ENCODE results near the gene FRMD4B.

FRMD4B gene

GRCh38 chr3:69321301-69322157 is 64.4 kb downstream of the FRMD4B start:
- DNase-seq: no peak

GRCh38 chr3:69320871-69321271 is 65.0 kb downstream of the FRMD4B start:
- DNase-seq: no peak

GRCh38 chr3:69319652-69320051 is 66.2 kb downstream of the FRMD4B start:
- no peak for DNase-seq

GRCh38 chr3:69318410-69318809 is 67.5 kb downstream of the FRMD4B start:
- no peak for DNase-seq

GRCh38 chr3:69313251-69313650 is 72.6 kb downstream of the FRMD4B start:
- DNase-seq: no peak

- DNase-seq: no peak
Observed at GRCh38 chr3:69309814-69310213, 76.1 kb downstream of the FRMD4B start.

- DNase-seq: peak; percentile 86
Observed at GRCh38 chr3:69306239-69307185, 79.4 kb downstream of the FRMD4B start.

- peak; percentile 74 for DNase-seq
Observed at GRCh38 chr3:69305011-69305410, 80.9 kb downstream of the FRMD4B start.

- DNase-seq: no peak
Observed at GRCh38 chr3:69304396-69304795, 81.5 kb downstream of the FRMD4B start.

GRCh38 chr3:69300296-69300695 is 85.6 kb downstream of the FRMD4B start:
- no peak for DNase-seq

- no peak for DNase-seq
Observed at GRCh38 chr3:69299344-69299743, 86.5 kb downstream of the FRMD4B start.

- no peak for DNase-seq
Observed at GRCh38 chr3:69297501-69297900, 88.4 kb downstream of the FRMD4B start.

GRCh38 chr3:69296995-69297394 is 88.9 kb downstream of the FRMD4B start:
- no peak for DNase-seq

- DNase-seq: peak; percentile 67
Observed at GRCh38 chr3:69294014-69294766, 91.7 kb downstream of the FRMD4B start.

- DNase-seq: no peak
Observed at GRCh38 chr3:69292959-69293574, 92.8 kb downstream of the FRMD4B start.

- no peak for DNase-seq
Observed at GRCh38 chr3:69292185-69292584, 93.7 kb downstream of the FRMD4B start.

- DNase-seq: no peak
Observed at GRCh38 chr3:69290430-69290829, 95.5 kb downstream of the FRMD4B start.

- no peak for DNase-seq
Observed at GRCh38 chr3:69290006-69290405, 95.9 kb downstream of the FRMD4B start.

- DNase-seq: peak; percentile 85
Observed at GRCh38 chr3:69288161-69288895, 97.6 kb downstream of the FRMD4B start.

- DNase-seq: no peak
Observed at GRCh38 chr3:69283913-69284611, 101.8 kb downstream of the FRMD4B start.

- DNase-seq: no peak
Observed at GRCh38 chr3:69283496-69283895, 102.4 kb downstream of the FRMD4B start.
